IMR-90 (cell line): ENCODE measurements around the gene MEIS2. TPM values are rescaled to one million over a fixed set of nuclear protein-coding genes. Genes with fewer than 3 reads are reported as not detected.

Experiments
- ATAC-seq: fragments of 200-7000 bp; cut with Tn5 transposase; 2 replicates; pipeline ENCODE4 v1.9.1; 2020; ENCODE audit warnings: low read depth, mild to moderate bottlenecking, moderate library complexity
- BruUV-seq: library from RNA; stranded (reverse); fragments of 400-500 nt; replicated peaks from 2 replicates; lab custom pipeline; 2021; lab: Mats Ljungman, UMichigan
- CTCF ChIA-PET: fragments of 300-600 bp; formaldehyde crosslinking; extraction: SDS; loops from one replicate; lab custom pipeline; 2021; ENCODE audit warnings: antibody characterized with exemption; lab: Yijun Ruan, JAX
- POLR2A ChIA-PET: fragments of 300-600 bp; sonication (Branson Sonifier 250); formaldehyde crosslinking; loops from one replicate; lab custom pipeline; 2022; ENCODE audit warnings: antibody characterized with exemption; ENCODE audit not compliant: unreplicated experiment; lab: Charles Lee
- DNase-seq: peaks from one replicate; pipeline ENCODE4 v3.0.0; 2013
- H2AFZ ChIP-seq: replicated peaks from 2 replicates; pipeline ENCODE3; 2013; ENCODE audit warnings: low read length, mild to moderate bottlenecking; ENCODE audit not compliant: poor library complexity
- H2AK5ac ChIP-seq: 2 replicates; pipeline ENCODE4 v1.6.1; 2013; ENCODE audit warnings: low read depth, low read length, inconsistent platforms
- H2AK9ac ChIP-seq: replicated peaks from 2 replicates; pipeline ENCODE3; 2013; ENCODE audit warnings: mild to moderate bottlenecking, low read depth, low read length, moderate library complexity; ENCODE audit not compliant: poor library complexity
- H2BK120ac ChIP-seq: 2 replicates; pipeline ENCODE4 v1.6.1; 2013; ENCODE audit warnings: low read depth, low read length, inconsistent platforms
- H2BK15ac ChIP-seq: 3 replicates; pipeline ENCODE4 v1.6.1; 2013; ENCODE audit warnings: low read depth, low read length, inconsistent platforms
- H2BK20ac ChIP-seq: 2 replicates; pipeline ENCODE4 v1.6.1; 2013; ENCODE audit warnings: low read depth, mild to moderate bottlenecking, inconsistent platforms, low read length, moderate library complexity
- H2BK5ac ChIP-seq: 2 replicates; pipeline ENCODE4 v1.6.1; 2013; ENCODE audit warnings: mild to moderate bottlenecking, low read depth, low read length, inconsistent platforms; ENCODE audit not compliant: poor library complexity, severe bottlenecking
- H3K14ac ChIP-seq: replicated peaks from 2 replicates; pipeline ENCODE4 v1.6.1; 2013; ENCODE audit warnings: low read depth, low read length, inconsistent platforms
- H3K18ac ChIP-seq: 2 replicates; pipeline ENCODE4 v1.6.1; 2013; ENCODE audit warnings: low read depth, low read length, control low read depth
- H3K23ac ChIP-seq: 2 replicates; pipeline ENCODE4 v1.6.1; 2013; ENCODE audit warnings: low read depth, low read length, inconsistent platforms
- H3K27ac ChIP-seq: 2 replicates; pipeline ENCODE4 v1.5.1; 2013; ENCODE audit warnings: mild to moderate bottlenecking, control low read depth, low read length; ENCODE audit not compliant: insufficient read depth
- H3K27me3 ChIP-seq: 2 replicates; pipeline ENCODE4 v1.6.1; 2013; ENCODE audit warnings: low read length; ENCODE audit not compliant: control insufficient read depth, insufficient read depth
- H3K36me3 ChIP-seq: 2 replicates; pipeline ENCODE4 v1.6.1; 2013; ENCODE audit warnings: low read length, mixed read lengths; ENCODE audit not compliant: control insufficient read depth, insufficient read depth
- H3K4ac ChIP-seq: 2 replicates; pipeline ENCODE4 v1.6.1; 2013; ENCODE audit warnings: low read depth, low read length, inconsistent platforms
- H3K4me1 ChIP-seq: 2 replicates; pipeline ENCODE4 v1.6.1; 2013; ENCODE audit warnings: low read length, mixed read lengths; ENCODE audit not compliant: control insufficient read depth, insufficient read depth
- H3K4me2 ChIP-seq: 2 replicates; pipeline ENCODE4 v1.6.1; 2013; ENCODE audit warnings: low read depth, mild to moderate bottlenecking, control low read depth, low read length, moderate library complexity
- H3K4me3 ChIP-seq: 2 replicates; pipeline ENCODE4 v1.5.1; 2013; ENCODE audit warnings: low read depth, mild to moderate bottlenecking, control low read depth, low read length, moderate library complexity; ENCODE audit not compliant: insufficient read depth
- H3K56ac ChIP-seq: 2 replicates; pipeline ENCODE4 v1.6.1; 2013; ENCODE audit warnings: low read length, inconsistent platforms; ENCODE audit not compliant: insufficient read depth; ENCODE audit errors: extremely low read depth
- H3K79me1 ChIP-seq, 2 experiments: 2 replicates each; pipeline ENCODE4 v1.6.1; 2013; ENCODE audit warnings: low read length in 2 of 2, inconsistent platforms in 1 of 2, low read depth in 1 of 2
- H3K9ac ChIP-seq: 2 replicates; pipeline ENCODE4 v1.6.1; 2013; ENCODE audit warnings: low read depth, low read length, control low read depth
- H3K9me1 ChIP-seq: 2 replicates; pipeline ENCODE4 v1.6.1; 2013; ENCODE audit warnings: low read length, inconsistent platforms; ENCODE audit not compliant: insufficient read depth
- H3K9me3 ChIP-seq: 2 replicates; pipeline ENCODE4 v1.6.1; 2013; ENCODE audit warnings: low read length; ENCODE audit not compliant: control insufficient read depth, insufficient read depth
- H4K20me1 ChIP-seq: 2 replicates; pipeline ENCODE4 v1.6.1; 2013; ENCODE audit warnings: low read length, inconsistent platforms; ENCODE audit not compliant: insufficient read depth
- H4K5ac ChIP-seq: 2 replicates; pipeline ENCODE4 v1.6.1; 2013; ENCODE audit warnings: mild to moderate bottlenecking, low read depth, low read length, control low read depth
- H4K8ac ChIP-seq, 2 experiments: 2 replicates each; pipeline ENCODE4 v1.6.1; 2013; ENCODE audit warnings: low read depth in 2 of 2, low read length in 2 of 2, control low read depth in 1 of 2, inconsistent platforms in 1 of 2
- H4K91ac ChIP-seq: 2 replicates; pipeline ENCODE4 v1.6.1; 2013; ENCODE audit warnings: low read depth, low read length, inconsistent platforms; ENCODE audit not compliant: insufficient read depth
- BHLHE40 ChIP-seq: fragments of 150-350 bp; IDR thresholded peaks from 2 replicates; pipeline ENCODE4 v1.6.1; 2016; ENCODE audit warnings: mild to moderate bottlenecking, low read depth, low read length
- CEBPB ChIP-seq: IDR thresholded peaks from 2 replicates; pipeline ENCODE4 v1.6.1; 2012; ENCODE audit warnings: low read depth, low read length, improper control_type of control experiment
- CHD1 ChIP-seq: IDR thresholded peaks from 2 replicates; pipeline ENCODE4 v1.6.1; 2012; ENCODE audit warnings: low read depth, low read length, improper control_type of control experiment
- CTCF ChIP-seq: conservative IDR thresholded peaks from 2 replicates; pipeline ENCODE4 v1.5.1; 2012; ENCODE audit warnings: mild to moderate bottlenecking, low read depth, low read length, improper control_type of control experiment
- ELK1 ChIP-seq: fragments of 150-350 bp; IDR thresholded peaks from 2 replicates; pipeline ENCODE4 v1.6.1; 2016; ENCODE audit warnings: low read depth, mild to moderate bottlenecking, low read length, moderate library complexity, borderline replicate concordance
- FOS ChIP-seq: fragments of 150-350 bp; IDR thresholded peaks from 2 replicates; pipeline ENCODE4 v1.6.1; 2016; ENCODE audit warnings: low read depth, low read length
- MAFK ChIP-seq: IDR thresholded peaks from 2 replicates; pipeline ENCODE4 v1.6.1; 2012; ENCODE audit warnings: low read depth, low read length, improper control_type of control experiment
- MAZ ChIP-seq: IDR thresholded peaks from 2 replicates; pipeline ENCODE4 v1.6.1; 2012; ENCODE audit warnings: low read depth, mild to moderate bottlenecking, low read length, improper control_type of control experiment, moderate library complexity, borderline replicate concordance
- MXI1 ChIP-seq: IDR thresholded peaks from 2 replicates; pipeline ENCODE4 v1.6.1; 2012; ENCODE audit warnings: low read depth, mild to moderate bottlenecking, low read length, moderate library complexity, borderline replicate concordance
- NFE2L2 ChIP-seq: fragments of 150-350 bp; IDR thresholded peaks from 2 replicates; pipeline ENCODE4 v1.6.1; 2016; ENCODE audit warnings: low read depth, mild to moderate bottlenecking, low read length
- POLR2A ChIP-seq: IDR thresholded peaks from 2 replicates; pipeline ENCODE4 v1.6.1; 2012; ENCODE audit warnings: mild to moderate bottlenecking, low read depth, low read length
- RAD21 ChIP-seq: IDR thresholded peaks from 2 replicates; pipeline ENCODE4 v1.6.1; 2012; ENCODE audit warnings: low read length, improper control_type of control experiment
- RCOR1 ChIP-seq: IDR thresholded peaks from 2 replicates; pipeline ENCODE4 v1.6.1; 2012; ENCODE audit warnings: mild to moderate bottlenecking, low read length, improper control_type of control experiment; ENCODE audit not compliant: insufficient replicate concordance
- RFX5 ChIP-seq: IDR thresholded peaks from 2 replicates; pipeline ENCODE4 v1.8.0; 2012; ENCODE audit warnings: low read depth, mild to moderate bottlenecking, low read length, moderate library complexity
- USF2 ChIP-seq: fragments of 150-350 bp; IDR thresholded peaks from 2 replicates; pipeline ENCODE4 v1.6.1; 2017; ENCODE audit warnings: mild to moderate bottlenecking, antibody characterized with exemption, low read length, low read depth
- dilution Hi-C: fragments of 300-500 bp; cut with HindIII; formaldehyde crosslinking; loops from one replicate; pipeline ENCODE4 v1.14.3; 2018; ENCODE audit warnings: low sequenced_read_pairs; ENCODE audit not compliant: unreplicated experiment
- in situ Hi-C: fragments of 300-500 bp; cut with MboI; formaldehyde crosslinking; loops from 3 replicates; pipeline ENCODE4 v1.14.3; 2019; ENCODE audit warnings: low sequenced_read_pairs, inconsistent platforms, mixed read lengths
- intact Hi-C: fragments of 100-400 bp; cut with micrococcal nuclease; formaldehyde crosslinking; loops from 2 replicates; pipeline ENCODE4 v1.10.0; 2022
- polyA plus RNA-seq, 3 experiments: library from polyadenylated mRNA; depleted of rRNA; stranded (reverse); fragments of >200 nt; gene quantifications; 2 replicates each; pipeline ENCODE4 v1.2.3, GENCODE V29; 2012; ENCODE audit warnings: low replicate concordance in 1 of 3
- total RNA-seq: library from RNA; depleted of rRNA; stranded (reverse); fragments of >200 nt; gene quantifications from 2 replicates; pipeline ENCODE4 v1.2.3, GENCODE V29; 2012

MEIS2 gene
- total and polyA plus RNA-seq, 2 of the 4 experiments (the other 2 are of a cell fraction), result 70.1 to 71.3 TPM

- no peak overlapping the region for H3K18ac ChIP-seq
- no peaks in the 10 kb centered on the region for H3K9me1 ChIP-seq
- peaks cover 4% of the 10 kb centered on the region; the same call in 1 of the 2 replicates for H4K20me1 ChIP-seq
- peaks cover 16 to 22% of the 10 kb centered on the region in 2 experiments; a peak in 3 of 4 replicates for H3K79me1 ChIP-seq
- no peak overlapping the region for H3K4me3 ChIP-seq
- DNase-seq, result no peak
- no peaks in the 10 kb centered on the region for H3K27me3 ChIP-seq
- peaks cover 15% of the 10 kb centered on the region for H3K36me3 ChIP-seq
- ChIA-PET POLR2A (no interaction called here), CTCF (no interaction called here)
- H2AK5ac ChIP-seq, result no peak overlapping the region
- no peak overlapping the region for H2AK9ac ChIP-seq
- no peak overlapping the region for H2BK5ac ChIP-seq
- H3K9ac ChIP-seq, result no peak overlapping the region
- in situ Hi-C loops (no loop called here), intact Hi-C loops (no loop called here), dilution Hi-C loops (no loop called here)
- no peak overlapping the region for H3K4ac ChIP-seq
- H3K14ac ChIP-seq, result no peak overlapping the region
- H4K8ac ChIP-seq, result no peak overlapping the region
- no peak overlapping the region for H3K27ac ChIP-seq
- TF ChIP-seq RCOR1 (no peak), MAZ (no peak), NFE2L2 (no peak), MXI1 (no peak), FOS (no peak), ELK1 (no peak), CHD1 (no peak), CEBPB (no peak), BHLHE40 (no peak), MAFK (no peak), USF2 (no peak), POLR2A (no peak), CTCF (no peak), RAD21 (no peak), RFX5 (no peak)
- no peak overlapping the region for H3K23ac ChIP-seq
- no peak overlapping the region for H2BK120ac ChIP-seq
- H2BK20ac ChIP-seq, result no peak overlapping the region
- H2AFZ ChIP-seq, result no peak overlapping the region
- H4K5ac ChIP-seq, result no peak overlapping the region
- no peak overlapping the region for H3K4me2 ChIP-seq
- BruUV-seq, result no TSS peak
- ATAC-seq, result no peak
- H3K56ac ChIP-seq, result no peak overlapping the region
- no peak overlapping the region for H4K91ac ChIP-seq
- H3K4me1 ChIP-seq, result no peaks in the 10 kb centered on the region
- peaks cover 3% of the 10 kb centered on the region for H3K9me3 ChIP-seq
- H2BK15ac ChIP-seq, result no peak overlapping the region
Observed at GRCh38 chr15:37001417-37001816, 98.9 kb downstream of the MEIS2 start.
